SK-N-SH treated with all-trans-retinoic acid at 6 μM for 48 hours (cell line): ENCODE measurements around the gene TANC2.

ENCODE experiments used
- TF ChIP-seq, protein P1 (sequence below): fragments of 250-450 bp; sonication (Bioruptor Pico); IDR thresholded peaks from 2 replicates; pipeline ENCODE4 v1.8.0; 2020; ENCODE audit warnings: mild to moderate bottlenecking, moderate library complexity, borderline replicate concordance
- TF ChIP-seq, protein P2 (sequence below): fragments of 250-450 bp; sonication (Bioruptor Pico); IDR thresholded peaks from 2 replicates; pipeline ENCODE4 v1.5.0; 2020; ENCODE audit warnings: mild to moderate bottlenecking, moderate library complexity

DNA sequence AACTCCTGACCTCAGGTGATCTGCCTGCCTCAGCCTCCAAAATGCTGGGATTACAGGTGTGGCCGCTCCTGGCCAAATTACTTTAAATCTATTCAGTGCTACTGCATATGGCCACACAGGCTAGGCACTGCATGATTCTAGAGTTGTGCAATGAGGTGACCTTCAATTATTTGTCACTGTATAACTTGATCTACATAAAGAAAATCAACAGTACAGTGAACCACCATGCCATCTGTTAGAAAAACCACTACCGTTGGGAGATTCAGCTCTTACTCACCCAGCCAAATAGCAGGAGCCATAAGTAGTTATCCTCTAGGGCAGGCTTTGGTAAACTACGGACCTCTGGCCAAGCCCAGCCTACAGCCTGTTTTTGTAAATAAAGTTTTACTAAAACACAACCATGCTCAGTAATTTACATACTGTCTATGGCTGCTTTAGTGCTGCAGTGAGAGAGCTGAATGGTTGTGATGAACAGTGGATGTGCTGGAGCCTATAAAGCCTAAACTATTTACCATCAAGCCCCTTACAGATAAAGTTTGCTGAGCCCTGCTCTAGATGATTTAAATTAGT is 40.7 kb upstream of the TANC2 start:
- TF ChIP-seq, protein P1, sequence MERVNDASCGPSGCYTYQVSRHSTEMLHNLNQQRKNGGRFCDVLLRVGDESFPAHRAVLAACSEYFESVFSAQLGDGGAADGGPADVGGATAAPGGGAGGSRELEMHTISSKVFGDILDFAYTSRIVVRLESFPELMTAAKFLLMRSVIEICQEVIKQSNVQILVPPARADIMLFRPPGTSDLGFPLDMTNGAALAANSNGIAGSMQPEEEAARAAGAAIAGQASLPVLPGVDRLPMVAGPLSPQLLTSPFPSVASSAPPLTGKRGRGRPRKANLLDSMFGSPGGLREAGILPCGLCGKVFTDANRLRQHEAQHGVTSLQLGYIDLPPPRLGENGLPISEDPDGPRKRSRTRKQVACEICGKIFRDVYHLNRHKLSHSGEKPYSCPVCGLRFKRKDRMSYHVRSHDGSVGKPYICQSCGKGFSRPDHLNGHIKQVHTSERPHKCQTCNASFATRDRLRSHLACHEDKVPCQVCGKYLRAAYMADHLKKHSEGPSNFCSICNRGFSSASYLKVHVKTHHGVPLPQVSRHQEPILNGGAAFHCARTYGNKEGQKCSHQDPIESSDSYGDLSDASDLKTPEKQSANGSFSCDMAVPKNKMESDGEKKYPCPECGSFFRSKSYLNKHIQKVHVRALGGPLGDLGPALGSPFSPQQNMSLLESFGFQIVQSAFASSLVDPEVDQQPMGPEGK (CRISPR knock-in tag): no peak
- TF ChIP-seq, protein P2, sequence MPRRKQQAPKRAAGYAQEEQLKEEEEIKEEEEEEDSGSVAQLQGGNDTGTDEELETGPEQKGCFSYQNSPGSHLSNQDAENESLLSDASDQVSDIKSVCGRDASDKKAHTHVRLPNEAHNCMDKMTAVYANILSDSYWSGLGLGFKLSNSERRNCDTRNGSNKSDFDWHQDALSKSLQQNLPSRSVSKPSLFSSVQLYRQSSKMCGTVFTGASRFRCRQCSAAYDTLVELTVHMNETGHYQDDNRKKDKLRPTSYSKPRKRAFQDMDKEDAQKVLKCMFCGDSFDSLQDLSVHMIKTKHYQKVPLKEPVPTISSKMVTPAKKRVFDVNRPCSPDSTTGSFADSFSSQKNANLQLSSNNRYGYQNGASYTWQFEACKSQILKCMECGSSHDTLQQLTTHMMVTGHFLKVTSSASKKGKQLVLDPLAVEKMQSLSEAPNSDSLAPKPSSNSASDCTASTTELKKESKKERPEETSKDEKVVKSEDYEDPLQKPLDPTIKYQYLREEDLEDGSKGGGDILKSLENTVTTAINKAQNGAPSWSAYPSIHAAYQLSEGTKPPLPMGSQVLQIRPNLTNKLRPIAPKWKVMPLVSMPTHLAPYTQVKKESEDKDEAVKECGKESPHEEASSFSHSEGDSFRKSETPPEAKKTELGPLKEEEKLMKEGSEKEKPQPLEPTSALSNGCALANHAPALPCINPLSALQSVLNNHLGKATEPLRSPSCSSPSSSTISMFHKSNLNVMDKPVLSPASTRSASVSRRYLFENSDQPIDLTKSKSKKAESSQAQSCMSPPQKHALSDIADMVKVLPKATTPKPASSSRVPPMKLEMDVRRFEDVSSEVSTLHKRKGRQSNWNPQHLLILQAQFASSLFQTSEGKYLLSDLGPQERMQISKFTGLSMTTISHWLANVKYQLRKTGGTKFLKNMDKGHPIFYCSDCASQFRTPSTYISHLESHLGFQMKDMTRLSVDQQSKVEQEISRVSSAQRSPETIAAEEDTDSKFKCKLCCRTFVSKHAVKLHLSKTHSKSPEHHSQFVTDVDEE (CRISPR knock-in tag): no peak
